ENCODE measurements around the gene SPACA6. TPM values are rescaled to one million over a fixed set of nuclear protein-coding genes. Genes with fewer than 3 reads are reported as not detected.

The SPACA6 gene
- total and polyA plus RNA-seq, 2 of the 8 experiments (the other 6 are each of a cell fraction or from before 2014, with no cell fraction given): 7.1 to 7.5 TPM

- TF ChIP-seq CTCF (IDR thresholded peaks at IDR 0.05; ENCODE audit: control extremely low read depth in 1 of 3, insufficient read depth in 1 of 3, low read depth in 1 of 3, low read length in 3 of 3) (no peak), BCL11A (IDR thresholded peaks at IDR 0.05; ENCODE audit: low read depth in 2 of 2, low read length in 2 of 2) (no peak), RFX5 (IDR thresholded peaks at IDR 0.05; ENCODE audit: borderline replicate concordance, low read depth, low read length) (no peak), SP1 (IDR thresholded peaks at IDR 0.05; ENCODE audit: low read depth, low read length) (no peak)
Measured at GRCh38 chr19:51663650-51664049, 29.5 kb upstream of the SPACA6 start (continued).
